Endothelial cell of umbilical vein (primary cell): ENCODE data around the gene CHMP3.

ENCODE experiments used
- POLR2AphosphoS5 ChIP-seq: IDR thresholded peaks from 2 replicates; pipeline ENCODE4 v1.6.1; 2012; ENCODE audit warnings: low read depth, mild to moderate bottlenecking, control low read depth, low read length, moderate library complexity; ENCODE audit not compliant: insufficient read depth
- TF ChIP-seq, protein P1 (sequence below): IDR thresholded peaks from 2 replicates; pipeline ENCODE4 v1.6.1; 2011; ENCODE audit not compliant: insufficient read depth, insufficient read length

DNA sequence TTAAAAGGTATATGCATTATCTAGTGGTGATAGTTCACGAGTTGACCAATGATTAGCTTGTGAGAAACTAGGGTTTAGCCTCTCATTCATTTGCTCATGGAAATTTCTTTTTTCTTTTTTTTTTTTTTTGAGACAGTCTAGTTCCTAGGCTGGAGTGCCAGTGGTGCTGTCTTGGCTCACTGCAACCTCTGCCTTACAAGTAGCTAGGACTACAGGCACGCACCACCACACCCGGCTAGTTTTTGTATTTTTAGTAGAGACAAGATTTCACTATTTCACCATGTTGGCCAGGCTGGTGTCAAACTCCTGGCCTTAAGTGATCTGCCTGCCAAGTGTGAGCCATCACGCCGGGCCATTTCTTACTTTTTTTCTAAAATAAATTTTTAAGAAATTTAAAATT is 108.1 kb downstream of the CHMP3 start:
- TF ChIP-seq POLR2AphosphoS5: no peak
- TF ChIP-seq, protein P1, sequence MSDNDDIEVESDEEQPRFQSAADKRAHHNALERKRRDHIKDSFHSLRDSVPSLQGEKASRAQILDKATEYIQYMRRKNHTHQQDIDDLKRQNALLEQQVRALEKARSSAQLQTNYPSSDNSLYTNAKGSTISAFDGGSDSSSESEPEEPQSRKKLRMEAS: no peak
